H1 (cell line): Measurements from ENCODE around the gene TCF7L1. TPM values are rescaled to one million over a fixed set of nuclear protein-coding genes. Genes with fewer than 3 reads are reported as not detected.

Experiments used
- polyA plus RNA-seq, 7 experiments: library from polyadenylated mRNA; depleted of rRNA in 3 of 7; stranded (reverse) in 5 of 7; unstranded in 2 of 7; fragments of >200 nt in 5 of 7; fragments of 200-250 nt in 2 of 7; gene quantifications; 1 replicate in 5 of 7; 2 replicates in 1 of 7; 4 replicates in 1 of 7; pipeline versions ENCODE4 v1.2.1 to v1.2.3, GENCODE V29; 2011 to 2013; ENCODE audit warnings: missing spikeins in 2 of 7, mixed read lengths in 2 of 7
- total RNA-seq: library from RNA; stranded (reverse); fragmentation: NEBNext Ultra II Directional; extraction: Animal tissue kit (Norgen Biotek cat#: 25700); gene quantifications from 2 replicates; pipeline ENCODE4 v1.2.1, GENCODE V29; 2021
- TF ChIP-seq, protein P1 (sequence below): fragments of 300-600 bp; sonication (generic); IDR thresholded peaks from 2 replicates; pipeline ENCODE4 v1.7.1; 2012; ENCODE audit warnings: low read length, moderate library complexity, mild to moderate bottlenecking, inconsistent platforms; ENCODE audit not compliant: insufficient replicate concordance

The TCF7L1 gene
- total and polyA plus RNA-seq, 2 of the 8 experiments (the other 6 are each of a cell fraction or from before 2014, with no cell fraction given): 27.5 to 108 TPM

DNA sequence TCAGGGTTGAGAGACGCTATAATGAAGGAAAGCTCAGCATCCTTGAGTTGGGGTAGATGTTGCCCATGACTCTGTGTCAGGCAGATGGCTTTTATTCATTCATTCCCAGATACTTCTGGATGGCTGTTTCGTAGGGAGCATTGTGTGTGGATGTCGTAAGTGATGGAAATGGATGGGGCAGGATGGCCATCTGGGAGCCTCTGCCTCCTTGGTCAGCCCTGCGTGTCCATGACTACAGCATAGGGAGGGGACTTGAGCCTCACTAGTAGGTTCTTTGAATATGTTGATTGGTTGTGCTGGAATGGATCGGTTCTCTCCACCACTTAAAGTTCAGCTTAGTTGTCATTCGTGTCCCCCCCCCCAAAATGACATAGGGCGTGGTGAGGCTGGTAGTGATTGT, 149.7 kb downstream of the TCF7L1 start (continued):
- TF ChIP-seq, protein P1, sequence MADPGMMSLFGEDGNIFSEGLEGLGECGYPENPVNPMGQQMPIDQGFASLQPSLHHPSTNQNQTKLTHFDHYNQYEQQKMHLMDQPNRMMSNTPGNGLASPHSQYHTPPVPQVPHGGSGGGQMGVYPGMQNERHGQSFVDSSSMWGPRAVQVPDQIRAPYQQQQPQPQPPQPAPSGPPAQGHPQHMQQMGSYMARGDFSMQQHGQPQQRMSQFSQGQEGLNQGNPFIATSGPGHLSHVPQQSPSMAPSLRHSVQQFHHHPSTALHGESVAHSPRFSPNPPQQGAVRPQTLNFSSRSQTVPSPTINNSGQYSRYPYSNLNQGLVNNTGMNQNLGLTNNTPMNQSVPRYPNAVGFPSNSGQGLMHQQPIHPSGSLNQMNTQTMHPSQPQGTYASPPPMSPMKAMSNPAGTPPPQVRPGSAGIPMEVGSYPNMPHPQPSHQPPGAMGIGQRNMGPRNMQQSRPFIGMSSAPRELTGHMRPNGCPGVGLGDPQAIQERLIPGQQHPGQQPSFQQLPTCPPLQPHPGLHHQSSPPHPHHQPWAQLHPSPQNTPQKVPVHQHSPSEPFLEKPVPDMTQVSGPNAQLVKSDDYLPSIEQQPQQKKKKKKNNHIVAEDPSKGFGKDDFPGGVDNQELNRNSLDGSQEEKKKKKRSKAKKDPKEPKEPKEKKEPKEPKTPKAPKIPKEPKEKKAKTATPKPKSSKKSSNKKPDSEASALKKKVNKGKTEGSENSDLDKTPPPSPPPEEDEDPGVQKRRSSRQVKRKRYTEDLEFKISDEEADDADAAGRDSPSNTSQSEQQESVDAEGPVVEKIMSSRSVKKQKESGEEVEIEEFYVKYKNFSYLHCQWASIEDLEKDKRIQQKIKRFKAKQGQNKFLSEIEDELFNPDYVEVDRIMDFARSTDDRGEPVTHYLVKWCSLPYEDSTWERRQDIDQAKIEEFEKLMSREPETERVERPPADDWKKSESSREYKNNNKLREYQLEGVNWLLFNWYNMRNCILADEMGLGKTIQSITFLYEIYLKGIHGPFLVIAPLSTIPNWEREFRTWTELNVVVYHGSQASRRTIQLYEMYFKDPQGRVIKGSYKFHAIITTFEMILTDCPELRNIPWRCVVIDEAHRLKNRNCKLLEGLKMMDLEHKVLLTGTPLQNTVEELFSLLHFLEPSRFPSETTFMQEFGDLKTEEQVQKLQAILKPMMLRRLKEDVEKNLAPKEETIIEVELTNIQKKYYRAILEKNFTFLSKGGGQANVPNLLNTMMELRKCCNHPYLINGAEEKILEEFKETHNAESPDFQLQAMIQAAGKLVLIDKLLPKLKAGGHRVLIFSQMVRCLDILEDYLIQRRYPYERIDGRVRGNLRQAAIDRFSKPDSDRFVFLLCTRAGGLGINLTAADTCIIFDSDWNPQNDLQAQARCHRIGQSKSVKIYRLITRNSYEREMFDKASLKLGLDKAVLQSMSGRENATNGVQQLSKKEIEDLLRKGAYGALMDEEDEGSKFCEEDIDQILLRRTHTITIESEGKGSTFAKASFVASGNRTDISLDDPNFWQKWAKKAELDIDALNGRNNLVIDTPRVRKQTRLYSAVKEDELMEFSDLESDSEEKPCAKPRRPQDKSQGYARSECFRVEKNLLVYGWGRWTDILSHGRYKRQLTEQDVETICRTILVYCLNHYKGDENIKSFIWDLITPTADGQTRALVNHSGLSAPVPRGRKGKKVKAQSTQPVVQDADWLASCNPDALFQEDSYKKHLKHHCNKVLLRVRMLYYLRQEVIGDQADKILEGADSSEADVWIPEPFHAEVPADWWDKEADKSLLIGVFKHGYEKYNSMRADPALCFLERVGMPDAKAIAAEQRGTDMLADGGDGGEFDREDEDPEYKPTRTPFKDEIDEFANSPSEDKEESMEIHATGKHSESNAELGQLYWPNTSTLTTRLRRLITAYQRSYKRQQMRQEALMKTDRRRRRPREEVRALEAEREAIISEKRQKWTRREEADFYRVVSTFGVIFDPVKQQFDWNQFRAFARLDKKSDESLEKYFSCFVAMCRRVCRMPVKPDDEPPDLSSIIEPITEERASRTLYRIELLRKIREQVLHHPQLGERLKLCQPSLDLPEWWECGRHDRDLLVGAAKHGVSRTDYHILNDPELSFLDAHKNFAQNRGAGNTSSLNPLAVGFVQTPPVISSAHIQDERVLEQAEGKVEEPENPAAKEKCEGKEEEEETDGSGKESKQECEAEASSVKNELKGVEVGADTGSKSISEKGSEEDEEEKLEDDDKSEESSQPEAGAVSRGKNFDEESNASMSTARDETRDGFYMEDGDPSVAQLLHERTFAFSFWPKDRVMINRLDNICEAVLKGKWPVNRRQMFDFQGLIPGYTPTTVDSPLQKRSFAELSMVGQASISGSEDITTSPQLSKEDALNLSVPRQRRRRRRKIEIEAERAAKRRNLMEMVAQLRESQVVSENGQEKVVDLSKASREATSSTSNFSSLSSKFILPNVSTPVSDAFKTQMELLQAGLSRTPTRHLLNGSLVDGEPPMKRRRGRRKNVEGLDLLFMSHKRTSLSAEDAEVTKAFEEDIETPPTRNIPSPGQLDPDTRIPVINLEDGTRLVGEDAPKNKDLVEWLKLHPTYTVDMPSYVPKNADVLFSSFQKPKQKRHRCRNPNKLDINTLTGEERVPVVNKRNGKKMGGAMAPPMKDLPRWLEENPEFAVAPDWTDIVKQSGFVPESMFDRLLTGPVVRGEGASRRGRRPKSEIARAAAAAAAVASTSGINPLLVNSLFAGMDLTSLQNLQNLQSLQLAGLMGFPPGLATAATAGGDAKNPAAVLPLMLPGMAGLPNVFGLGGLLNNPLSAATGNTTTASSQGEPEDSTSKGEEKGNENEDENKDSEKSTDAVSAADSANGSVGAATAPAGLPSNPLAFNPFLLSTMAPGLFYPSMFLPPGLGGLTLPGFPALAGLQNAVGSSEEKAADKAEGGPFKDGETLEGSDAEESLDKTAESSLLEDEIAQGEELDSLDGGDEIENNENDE: no peak
